HG03064 (cell line): ENCODE results near the gene IRAK2.
"Not testable (repeated sequence)": the region's sequence is repeated elsewhere in the genome, so short reads cannot be mapped to it uniquely, and the experiment has no call there.

Experiments
- ATAC-seq: cut with Tn5 transposase; IDR thresholded peaks from one replicate; pipeline ENCODE4 v1.9.1; 2021; ENCODE audit warnings: low read depth; ENCODE audit not compliant: unreplicated experiment

The IRAK2 gene

DNA sequence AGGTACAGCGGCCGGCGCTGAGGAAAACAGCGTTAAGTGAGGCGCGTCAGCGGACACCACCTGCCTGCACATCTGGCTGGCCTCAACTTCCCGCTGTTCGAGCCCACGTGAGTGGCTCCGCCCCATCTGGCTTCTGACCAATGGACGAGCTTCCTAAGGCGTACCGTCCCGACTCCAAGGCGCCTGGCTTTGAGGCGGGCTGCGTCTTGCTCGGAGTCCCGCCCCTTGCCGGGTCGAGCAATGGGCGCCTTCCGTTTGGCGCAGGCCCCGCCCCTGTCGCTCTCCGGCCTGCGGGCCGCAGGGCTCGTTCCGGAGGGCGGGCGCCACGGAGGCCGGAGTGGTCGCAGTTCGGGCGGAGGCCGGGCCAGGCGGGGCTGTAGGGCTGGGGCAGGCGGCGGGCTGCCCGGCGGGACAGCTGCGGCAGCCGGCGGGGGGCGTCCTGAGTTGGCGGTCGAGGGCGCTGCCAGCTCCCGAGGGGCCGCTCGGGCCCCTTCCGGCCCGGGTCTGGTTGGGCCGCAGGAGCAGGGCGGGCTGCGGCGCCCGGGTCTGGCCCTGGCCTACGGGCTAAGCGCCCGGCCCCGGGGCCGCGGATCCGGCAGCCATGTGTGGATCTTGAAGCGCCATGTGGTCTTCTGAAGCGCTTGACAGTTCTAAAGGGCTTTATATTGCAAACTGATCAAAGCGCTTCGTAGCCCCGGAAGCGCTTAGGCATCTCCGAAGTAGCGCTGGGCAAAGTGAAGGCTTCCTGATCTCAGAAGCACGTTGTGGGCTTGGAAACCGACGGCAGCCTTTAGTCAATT, 83.7 kb downstream of the IRAK2 start, which contains the start of gene TATDN2:
TATDN2 (plus strand) TSS at position 276 of the 800 bp plus-strand sequence. CDS start 742 bp downstream, outside the sequence.
- ATAC-seq = peak; percentile 93

- no peak for ATAC-seq
Measured at GRCh38 chr3:10248984-10249748, 84.4 kb downstream of the IRAK2 start.

GRCh38 chr3:10249833-10250232, 85.1 kb downstream of the IRAK2 start:
- ATAC-seq = no peak

GRCh38 chr3:10251006-10251405, 86.3 kb downstream of the IRAK2 start:
- ATAC-seq = no peak

- no peak for ATAC-seq
Measured at GRCh38 chr3:10253731-10254130, 89.0 kb downstream of the IRAK2 start.

GRCh38 chr3:10255835-10256234, 91.1 kb downstream of the IRAK2 start:
- no peak for ATAC-seq

DNA sequence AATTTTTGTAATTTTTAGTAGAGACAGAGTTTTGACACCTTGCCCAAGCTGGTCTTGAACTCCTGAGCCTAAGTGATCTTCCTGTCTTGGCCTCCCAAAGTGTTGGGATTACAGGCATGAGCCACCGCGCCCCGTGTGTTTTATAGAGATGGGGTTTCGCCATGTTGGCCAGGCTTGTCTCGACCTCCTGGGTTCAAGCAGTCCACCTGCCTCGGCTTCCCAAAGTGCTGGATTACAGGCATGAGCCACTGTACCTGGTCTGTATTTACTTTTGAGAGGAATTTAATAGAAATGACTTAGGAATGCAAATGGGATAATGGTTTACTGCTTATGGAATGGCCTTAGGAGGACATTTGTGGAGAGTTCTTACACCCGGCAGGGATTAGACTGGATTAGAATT, 94.3 kb downstream of the IRAK2 start:
- ATAC-seq = no peak

DNA sequence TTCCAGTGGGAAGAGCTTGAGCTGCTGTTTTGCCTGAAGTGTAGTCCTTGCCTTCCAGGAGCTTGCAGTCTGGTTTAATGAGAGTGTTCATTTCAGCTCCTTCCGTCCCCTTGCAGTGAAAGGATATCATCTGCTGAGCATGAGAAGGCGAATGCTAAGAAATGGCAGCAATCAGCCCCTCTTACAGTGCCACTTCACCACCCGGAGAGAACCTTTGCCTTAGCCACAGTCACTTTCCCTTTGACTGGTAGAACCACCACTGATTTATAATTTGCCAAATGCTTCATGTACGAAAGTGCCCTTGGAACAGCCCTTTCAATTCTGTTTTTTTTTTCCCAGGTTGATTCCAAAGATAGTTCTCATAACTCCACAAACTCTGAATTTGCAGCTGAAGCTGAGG, 95.1 kb downstream of the IRAK2 start:
- no peak for ATAC-seq

- ATAC-seq = no peak
Measured at GRCh38 chr3:10260211-10260701, 95.5 kb downstream of the IRAK2 start.

DNA sequence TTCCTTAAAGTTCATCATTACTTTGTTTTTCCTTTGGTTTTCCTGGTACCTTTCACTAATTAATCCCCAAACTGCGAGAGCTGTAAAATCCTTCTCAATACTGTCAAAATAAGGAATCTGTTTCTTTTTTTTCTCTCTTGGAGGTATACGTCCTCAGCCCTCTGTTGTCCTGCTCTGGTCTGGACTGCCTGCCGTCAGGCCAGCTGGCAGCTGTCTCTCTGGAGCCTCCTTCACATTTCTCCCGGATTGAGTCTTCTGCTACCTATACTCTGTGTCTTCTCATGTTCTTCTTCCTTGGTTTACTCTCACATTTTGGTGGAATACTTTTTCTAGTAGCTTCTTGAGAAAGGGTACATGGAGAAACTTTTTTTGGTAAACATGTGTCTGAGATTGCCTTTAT, 97.3 kb downstream of the IRAK2 start:
- ATAC-seq = no peak

GRCh38 chr3:10263646-10264363, 99.1 kb downstream of the IRAK2 start:
- ATAC-seq = no peak

GRCh38 chr3:10265833-10266232, 101.1 kb downstream of the IRAK2 start:
- no peak for ATAC-seq

DNA sequence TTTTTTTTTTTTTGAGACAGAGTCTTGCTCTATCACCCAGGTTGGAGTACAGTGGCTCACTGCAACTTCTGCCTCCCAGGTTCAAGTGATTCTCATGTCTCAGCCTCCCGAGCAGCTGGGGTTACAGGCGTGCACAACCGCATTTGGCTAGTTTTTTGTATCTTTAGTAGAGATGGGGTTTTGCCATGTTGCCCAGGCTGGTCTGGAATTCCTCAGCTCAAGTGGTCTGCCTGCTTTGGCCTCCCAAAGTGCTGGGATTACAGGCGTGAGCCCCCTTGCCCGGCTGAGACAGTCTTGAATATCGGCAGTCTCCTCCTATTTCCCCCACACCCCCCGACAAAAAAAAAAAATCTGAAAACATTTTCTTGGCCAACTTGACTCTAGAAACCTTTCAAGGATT, 102.2 kb downstream of the IRAK2 start:
- ATAC-seq = not testable (repeated sequence)

DNA sequence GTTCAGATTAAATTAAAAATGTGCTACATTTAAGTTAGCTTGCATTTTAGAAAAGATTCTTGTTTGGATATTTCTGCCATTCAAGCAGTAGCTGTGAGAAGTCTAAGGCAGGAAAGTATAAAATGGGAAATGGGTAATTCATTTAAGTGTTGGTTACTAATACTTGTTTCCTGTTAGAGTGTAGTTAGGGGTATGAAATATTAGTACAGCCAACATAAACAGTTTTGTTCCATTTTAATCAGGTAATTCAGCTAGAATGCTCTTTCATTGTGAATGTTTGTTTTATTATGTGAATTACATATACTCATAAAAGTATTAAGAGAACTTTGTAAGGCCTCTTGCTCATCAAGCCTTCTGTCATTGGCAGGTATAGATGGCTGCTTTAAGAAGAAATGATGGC, 103.4 kb downstream of the IRAK2 start:
- ATAC-seq = no peak

GRCh38 chr3:10268930-10269329, 104.2 kb downstream of the IRAK2 start:
- no peak for ATAC-seq

DNA sequence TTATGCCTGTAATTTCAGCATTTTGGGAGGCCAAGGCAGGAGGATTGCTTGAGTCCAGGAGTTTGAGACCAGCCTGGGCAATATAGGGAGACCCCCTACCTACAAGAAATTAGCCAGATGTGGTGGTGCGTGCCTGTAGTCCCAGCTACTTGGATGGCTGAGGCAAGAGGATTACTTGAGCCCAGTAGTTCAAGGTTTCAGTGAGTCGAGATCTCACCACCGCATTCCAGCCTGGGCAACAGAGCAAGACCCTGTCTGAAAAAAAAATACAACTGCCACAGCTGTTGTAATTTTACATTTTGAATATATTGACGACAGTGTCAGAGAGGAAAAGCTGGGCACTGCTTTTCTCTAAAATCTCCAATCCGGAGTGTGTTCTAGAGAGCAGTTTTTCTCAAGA, 104.7 kb downstream of the IRAK2 start:
- no peak for ATAC-seq

GRCh38 chr3:10272476-10272875, 107.8 kb downstream of the IRAK2 start:
- not testable (repeated sequence) for ATAC-seq

- ATAC-seq = no peak
Measured at GRCh38 chr3:10272977-10273376, 108.3 kb downstream of the IRAK2 start.

DNA sequence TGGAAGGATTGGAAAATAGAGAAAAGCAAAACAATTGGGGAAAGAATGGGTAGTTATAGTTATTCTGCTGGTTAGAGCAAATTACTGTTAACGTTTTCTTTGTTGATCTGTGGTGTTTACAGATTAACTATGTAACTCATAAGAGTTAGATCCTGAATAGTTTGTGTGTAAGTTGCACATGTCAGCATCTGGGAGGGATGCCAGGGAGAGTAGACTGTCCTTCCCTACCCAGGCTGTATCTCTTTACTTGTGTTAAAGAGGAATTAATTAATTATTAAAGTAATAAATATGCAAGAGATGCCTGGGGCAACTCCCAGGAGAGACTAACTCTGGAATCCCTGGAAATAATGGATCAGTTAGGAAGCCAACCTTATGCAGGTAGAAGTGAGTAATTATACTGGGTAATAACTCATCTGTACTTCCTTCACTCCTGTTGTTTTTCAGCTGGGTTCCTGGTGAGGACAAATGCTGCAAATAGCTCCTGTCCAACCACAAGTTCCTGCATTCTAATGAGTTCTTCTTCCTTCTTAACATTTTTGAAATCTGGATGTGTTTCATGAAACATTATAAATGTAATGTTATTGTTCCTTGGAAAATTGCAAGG, 109.1 kb downstream of the IRAK2 start:
- ATAC-seq = no peak

- ATAC-seq = no peak
Measured at GRCh38 chr3:10274601-10275000, 109.9 kb downstream of the IRAK2 start.
